ENCODE data around the gene CTXN1. TPM values are rescaled to one million over a fixed set of nuclear protein-coding genes. Genes with fewer than 3 reads are reported as not detected.

The CTXN1 gene
- total and polyA plus RNA-seq, 4 donors: 4.3 to 182 (median 87.7) TPM

DNA sequence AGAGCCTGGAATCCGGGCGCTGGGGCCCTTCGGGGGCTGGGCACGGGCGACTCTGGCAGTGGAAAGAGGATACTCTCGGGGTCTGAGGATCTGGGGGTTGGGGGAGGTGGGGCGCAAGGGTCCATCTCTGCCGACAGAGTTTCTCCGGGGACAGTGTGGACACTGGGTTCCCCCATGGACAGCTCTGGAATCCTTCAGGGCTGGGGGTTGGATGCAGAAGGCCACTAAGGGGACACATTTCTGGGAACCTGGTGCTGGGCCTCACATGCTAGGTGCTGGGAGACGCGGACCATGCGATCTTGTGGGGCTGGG lies 9.0 kb downstream of the CTXN1 start:
- no peaks in the 10 kb centered on the region for H3K9me3 ChIP-seq (ENCODE audit: control insufficient read depth, insufficient read depth, low read length)
- H3K4me1 ChIP-seq (ENCODE audit: control insufficient read depth, insufficient read depth, low read length): peaks cover 49% of the 10 kb centered on the region
- no peak for DNase-seq (ENCODE audit: low read depth in 4 of 6, low spot score in 6 of 6)
- peaks cover 47% of the 10 kb centered on the region for H3K27me3 ChIP-seq (ENCODE audit: control insufficient read depth, insufficient read depth, low read length)
- H3K36me3 ChIP-seq (ENCODE audit: control insufficient read depth, insufficient read depth, low read length): peaks cover 40% of the 10 kb centered on the region
- no peak overlapping the region for H3K4me3 ChIP-seq (ENCODE audit: low read depth, low read length)
- no peak overlapping the region for H3K27ac ChIP-seq (ENCODE audit: low read depth, low read length)
- 2% methylated on average over 12 of the region's 12 CpGs for WGBS (ENCODE audit: insufficient coverage)

DNA sequence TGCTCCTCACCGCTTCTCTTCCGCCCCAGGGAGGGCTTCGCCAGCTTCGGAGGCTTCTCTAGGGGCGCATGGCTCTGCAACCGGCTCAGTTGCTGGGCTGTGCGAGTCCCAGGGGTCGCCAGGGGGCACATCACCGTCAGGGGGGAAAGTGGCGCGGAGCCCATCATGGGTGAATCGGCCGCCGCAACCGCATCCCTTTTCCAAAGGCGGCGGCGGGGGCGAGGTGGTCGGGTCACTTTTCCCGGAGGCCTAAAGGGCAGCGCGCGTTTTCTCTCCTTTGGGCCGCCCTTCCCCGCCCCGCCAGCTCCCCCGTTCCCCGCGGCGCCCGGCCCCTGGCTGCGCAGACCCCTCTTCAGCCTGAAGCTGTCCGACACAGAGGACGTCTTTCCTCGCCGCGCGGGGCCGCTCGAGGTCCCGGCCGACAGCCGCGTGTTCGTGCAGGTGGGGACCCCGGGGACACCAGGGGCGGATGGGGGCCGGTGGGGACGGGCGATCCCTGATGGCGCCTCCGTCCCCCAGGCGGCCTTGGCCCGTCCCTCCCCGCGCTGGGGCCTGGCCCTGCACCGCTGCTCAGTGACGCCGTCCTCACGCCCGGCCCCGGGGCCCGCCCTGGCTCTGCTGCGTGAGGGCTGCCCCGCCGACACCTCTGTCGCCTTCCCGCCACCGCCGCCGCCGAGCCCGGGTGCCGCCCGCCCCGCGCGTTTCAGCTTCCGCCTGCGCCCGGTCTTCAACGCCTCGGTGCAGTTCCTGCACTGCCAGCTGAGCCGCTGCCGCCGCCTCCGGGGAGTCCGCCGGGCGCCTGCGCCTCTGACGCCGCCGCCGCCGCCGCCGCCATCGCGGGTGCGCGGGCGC lies 9.6 kb downstream of the CTXN1 start:
- Histone ChIP-seq H3K27ac (ENCODE audit: low read depth, low read length) (no peak overlapping the region), H3K4me3 (ENCODE audit: low read depth, low read length) (no peak overlapping the region)

DNA sequence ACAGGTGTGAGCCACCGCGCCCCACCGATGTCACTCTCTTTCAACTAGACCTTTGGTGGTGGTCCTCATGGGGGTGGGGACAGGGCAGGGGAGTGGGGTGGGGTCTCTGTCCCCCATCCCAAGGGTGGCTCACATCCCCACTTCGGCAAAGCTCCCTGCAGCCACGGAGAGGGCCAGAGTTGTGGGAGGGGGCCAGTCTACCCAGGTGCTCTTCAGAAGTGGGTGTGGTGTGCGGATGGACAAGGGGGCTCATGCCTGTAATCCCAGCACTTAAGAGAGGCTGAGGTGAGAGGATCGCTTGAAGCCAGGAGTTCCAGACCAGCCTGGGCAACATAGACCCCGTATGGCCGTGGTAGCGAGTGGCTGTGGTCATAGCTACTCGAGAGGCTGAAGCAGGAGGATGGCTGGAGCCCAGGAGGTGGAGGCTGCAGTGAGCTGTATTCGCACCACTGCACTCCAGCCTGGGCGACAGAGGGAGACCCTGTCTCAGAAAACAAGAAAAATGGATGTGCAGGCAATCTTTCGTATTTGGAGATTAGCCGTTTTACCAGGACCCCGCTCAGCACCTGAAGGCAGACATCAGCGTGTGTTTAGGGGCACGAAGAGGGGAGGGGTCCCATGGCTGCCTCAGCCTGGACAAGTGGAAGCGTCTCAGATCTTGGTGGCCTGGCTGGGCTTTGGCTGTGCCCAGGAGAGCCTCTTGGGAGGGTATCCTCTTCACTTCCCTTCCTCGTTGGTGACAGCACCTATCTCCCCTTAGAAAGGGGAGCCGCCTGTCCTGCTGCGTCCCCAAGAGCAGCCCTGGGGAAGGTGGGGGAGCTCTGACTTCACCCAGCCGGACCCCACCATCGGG lies 10.5 kb downstream of the CTXN1 start:
- Histone ChIP-seq H3K27ac (ENCODE audit: low read depth, low read length) (no peak overlapping the region), H3K4me3 (ENCODE audit: low read depth, low read length) (no peak overlapping the region), H3K4me1 (ENCODE audit: control insufficient read depth, insufficient read depth, low read length) (peaks cover 36% of the 10 kb centered on the region), H3K27me3 (ENCODE audit: control insufficient read depth, insufficient read depth, low read length) (peaks cover 47% of the 10 kb centered on the region), H3K36me3 (ENCODE audit: control insufficient read depth, insufficient read depth, low read length) (peaks cover 46% of the 10 kb centered on the region), H3K9me3 (ENCODE audit: control insufficient read depth, insufficient read depth, low read length) (no peaks in the 10 kb centered on the region)
- 58% methylated on average over 21 of the region's 24 CpGs for WGBS (ENCODE audit: insufficient coverage)
- DNase-seq (ENCODE audit: low read depth in 4 of 6, low spot score in 6 of 6): no peak

More for the DNA sequence above, 9.6 kb downstream of the CTXN1 start:
- under 1% methylated on average over 104 of the region's 104 CpGs for WGBS (ENCODE audit: insufficient coverage)
- Histone ChIP-seq H3K9me3 (ENCODE audit: control insufficient read depth, insufficient read depth, low read length) (no peaks in the 10 kb centered on the region), H3K4me1 (ENCODE audit: control insufficient read depth, insufficient read depth, low read length) (peaks cover 43% of the 10 kb centered on the region), H3K36me3 (ENCODE audit: control insufficient read depth, insufficient read depth, low read length) (peaks cover 40% of the 10 kb centered on the region), H3K27me3 (ENCODE audit: control insufficient read depth, insufficient read depth, low read length) (peaks cover 47% of the 10 kb centered on the region)
- DNase-seq (ENCODE audit: low read depth in 4 of 6, low spot score in 6 of 6): no peak

DNA sequence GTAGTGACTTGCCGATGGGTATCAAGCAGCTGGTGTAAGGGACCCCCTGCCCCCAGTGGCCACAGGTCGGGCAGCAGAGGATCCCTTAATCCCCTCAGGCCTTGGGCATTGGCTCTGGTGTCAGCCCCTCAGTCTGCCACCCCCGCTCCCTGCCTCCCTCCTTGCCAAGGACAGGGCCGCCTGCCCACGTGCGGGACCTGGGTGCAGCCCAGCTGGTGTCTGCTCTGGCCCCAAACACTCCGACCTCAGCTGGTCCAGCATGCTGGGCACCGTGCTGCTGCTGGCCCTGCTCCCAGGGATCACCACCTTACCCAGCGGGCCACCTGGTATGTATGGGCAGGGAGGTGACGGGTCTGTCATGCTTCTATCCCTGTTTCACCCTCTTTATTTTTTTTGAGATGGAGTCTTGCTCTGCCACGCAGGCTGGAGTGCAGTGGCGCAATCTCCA lies 11.3 kb downstream of the CTXN1 start, which contains the start of gene TGFBR3L:
Gene TGFBR3L (plus strand): TSS at position 233 of the 448 bp plus-strand sequence.
- 75% methylated on average over 9 of the region's 12 CpGs for WGBS (ENCODE audit: insufficient coverage)
- Histone ChIP-seq H3K4me1 (ENCODE audit: control insufficient read depth, insufficient read depth, low read length) (peaks cover 31% of the 10 kb centered on the region), H3K4me3 (ENCODE audit: low read depth, low read length) (no peak within 1 kb of the TSS), H3K27me3 (ENCODE audit: control insufficient read depth, insufficient read depth, low read length) (peaks cover 44% of the 10 kb centered on the region), H3K27ac (ENCODE audit: low read depth, low read length) (no peak within 1 kb of the TSS), H3K9me3 (ENCODE audit: control insufficient read depth, insufficient read depth, low read length) (no peaks in the 10 kb centered on the region), H3K36me3 (ENCODE audit: control insufficient read depth, insufficient read depth, low read length) (peaks cover 54% of the 10 kb centered on the region)
- DNase-seq (ENCODE audit: low read depth in 4 of 6, low spot score in 6 of 6): no peak

DNA sequence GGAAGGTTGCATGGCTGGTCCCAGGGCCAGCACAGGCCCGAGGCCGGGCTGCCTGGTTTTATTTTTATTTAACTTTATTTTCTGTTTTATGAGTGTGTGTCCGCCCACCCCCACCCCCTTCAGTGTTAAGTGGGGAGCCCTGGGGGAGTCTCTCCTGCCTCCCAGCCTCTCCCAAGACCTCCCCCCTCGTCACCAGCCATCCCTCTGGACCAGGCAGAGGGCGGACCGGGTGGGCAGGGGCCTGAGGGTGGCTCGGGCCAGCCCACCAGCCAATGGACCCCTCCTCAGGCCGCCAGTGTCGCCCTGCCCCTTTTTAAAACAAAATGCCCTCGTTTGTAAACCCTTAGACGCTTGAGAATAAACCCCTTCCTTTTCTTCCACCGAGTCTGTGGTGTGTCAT lies 11.8 kb downstream of the CTXN1 start:
- DNase-seq (ENCODE audit: low read depth in 4 of 6, low spot score in 6 of 6): no peak
- Histone ChIP-seq H3K27ac (ENCODE audit: low read depth, low read length) (no peak overlapping the region), H3K4me1 (ENCODE audit: control insufficient read depth, insufficient read depth, low read length) (peaks cover 26% of the 10 kb centered on the region), H3K9me3 (ENCODE audit: control insufficient read depth, insufficient read depth, low read length) (no peaks in the 10 kb centered on the region), H3K27me3 (ENCODE audit: control insufficient read depth, insufficient read depth, low read length) (peaks cover 39% of the 10 kb centered on the region), H3K36me3 (ENCODE audit: control insufficient read depth, insufficient read depth, low read length) (peaks cover 60% of the 10 kb centered on the region), H3K4me3 (ENCODE audit: low read depth, low read length) (no peak overlapping the region)
- WGBS (ENCODE audit: insufficient coverage): no CpG with 5 or more reads among the region's 12 CpGs

DNA sequence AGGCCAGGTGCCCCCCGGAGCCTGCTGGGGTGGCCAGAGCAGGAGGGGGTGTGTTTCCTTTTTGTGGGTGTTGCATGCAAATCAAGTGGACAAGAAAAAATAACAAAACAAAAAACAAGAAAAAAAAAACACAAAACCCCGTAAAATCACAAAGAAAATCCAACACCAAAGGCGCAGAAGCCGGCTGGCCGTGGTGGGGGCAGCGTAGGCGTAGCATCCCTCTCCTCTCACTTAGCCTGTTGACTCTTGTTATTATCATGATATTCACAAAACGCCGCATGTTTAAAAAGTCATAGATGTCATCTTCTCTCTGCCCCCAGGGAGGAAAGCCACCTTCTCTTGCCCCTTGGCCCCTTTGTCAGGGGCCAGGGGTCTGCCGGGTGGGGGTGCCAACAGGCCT lies 12.3 kb downstream of the CTXN1 start:
- Histone ChIP-seq H3K4me3 (ENCODE audit: low read depth, low read length) (no peak overlapping the region), H3K36me3 (ENCODE audit: control insufficient read depth, insufficient read depth, low read length) (peaks cover 64% of the 10 kb centered on the region), H3K27me3 (ENCODE audit: control insufficient read depth, insufficient read depth, low read length) (peaks cover 34% of the 10 kb centered on the region), H3K4me1 (ENCODE audit: control insufficient read depth, insufficient read depth, low read length) (peaks cover 21% of the 10 kb centered on the region), H3K27ac (ENCODE audit: low read depth, low read length) (no peak overlapping the region), H3K9me3 (ENCODE audit: control insufficient read depth, insufficient read depth, low read length) (no peaks in the 10 kb centered on the region)
- 91% methylated on average over 7 of the region's 10 CpGs for WGBS (ENCODE audit: insufficient coverage)
- no peak for DNase-seq (ENCODE audit: low read depth in 4 of 6, low spot score in 6 of 6)

DNA sequence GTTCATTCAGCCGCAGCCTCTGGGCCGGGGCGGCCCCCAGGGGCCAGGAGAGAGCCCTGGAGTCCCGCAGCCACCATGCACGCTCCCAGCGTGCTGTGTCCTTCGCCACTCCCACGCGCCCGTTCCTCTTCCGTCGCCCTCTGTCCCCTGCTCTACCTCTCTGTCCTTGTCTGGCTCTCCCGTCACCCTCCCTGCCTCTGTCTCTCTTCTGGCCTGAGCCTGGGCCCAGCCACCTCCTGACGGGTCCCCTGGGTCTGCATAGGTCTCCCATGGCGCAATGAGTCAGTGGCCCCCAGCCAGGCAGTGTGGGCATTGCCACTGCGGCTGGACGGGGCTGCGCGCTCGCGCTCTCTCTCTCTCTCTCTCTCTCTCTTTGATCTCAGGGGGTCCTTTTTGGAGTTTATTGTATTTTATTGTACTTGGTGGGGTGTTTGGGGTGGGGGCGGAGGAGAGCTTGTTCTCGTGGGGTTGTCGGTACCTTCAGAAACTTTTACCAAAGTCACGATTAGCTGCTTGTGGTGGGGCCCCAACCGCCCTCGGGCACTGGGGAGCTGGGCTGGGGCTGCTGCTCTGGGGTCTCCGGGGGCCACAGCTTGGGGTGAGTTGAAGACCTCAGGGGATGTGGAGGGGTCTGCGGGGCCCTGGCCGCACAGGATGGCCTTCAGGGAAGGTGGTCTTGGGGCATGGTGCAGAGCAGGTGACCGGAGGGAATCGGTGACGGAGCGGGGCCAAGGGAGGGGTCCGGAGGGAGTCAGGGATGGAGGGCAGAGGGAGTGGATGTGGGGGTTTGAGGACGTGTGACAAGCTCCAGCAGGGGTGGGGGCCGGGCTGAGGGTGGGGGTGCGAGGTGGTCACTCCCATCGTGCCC lies 13.0 kb downstream of the CTXN1 start:
- Histone ChIP-seq H3K4me3 (ENCODE audit: low read depth, low read length) (no peak overlapping the region), H3K9me3 (ENCODE audit: control insufficient read depth, insufficient read depth, low read length) (no peaks in the 10 kb centered on the region), H3K27ac (ENCODE audit: low read depth, low read length) (no peak overlapping the region), H3K36me3 (ENCODE audit: control insufficient read depth, insufficient read depth, low read length) (peaks cover 71% of the 10 kb centered on the region), H3K4me1 (ENCODE audit: control insufficient read depth, insufficient read depth, low read length) (peaks cover 17% of the 10 kb centered on the region), H3K27me3 (ENCODE audit: control insufficient read depth, insufficient read depth, low read length) (peaks cover 28% of the 10 kb centered on the region)
- WGBS (ENCODE audit: insufficient coverage): 92% methylated on average over 30 of the region's 39 CpGs
- no peak for DNase-seq (ENCODE audit: low read depth in 4 of 6, low spot score in 6 of 6)

DNA sequence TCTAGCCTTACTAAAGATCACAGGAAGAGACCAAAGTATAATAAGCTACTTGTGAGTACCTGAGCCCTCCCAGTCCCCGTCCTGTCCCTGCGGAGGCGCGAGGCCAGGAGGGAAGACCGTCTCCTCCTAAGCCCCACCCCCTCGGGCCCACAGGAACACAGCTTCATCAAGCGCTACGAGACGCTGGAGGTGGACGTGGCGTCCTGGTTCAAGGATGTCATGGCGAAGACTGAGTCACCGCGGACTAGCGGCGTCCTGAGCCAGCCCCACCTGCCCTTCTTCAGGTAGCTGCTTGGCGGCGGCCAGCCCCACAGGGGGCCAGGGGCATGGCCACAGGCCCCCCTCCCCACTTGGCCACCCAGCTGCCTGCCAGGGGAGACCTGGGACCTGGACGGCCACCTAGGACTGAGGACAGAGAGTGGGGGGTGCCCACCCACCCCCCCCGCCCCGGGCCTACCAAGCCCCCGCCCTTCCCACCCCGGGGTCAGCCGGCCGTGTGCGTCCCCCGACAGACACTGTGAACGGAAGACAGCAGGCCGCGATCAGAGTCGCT lies 13.7 kb downstream of the CTXN1 start:
- Histone ChIP-seq H3K4me3 (ENCODE audit: low read depth, low read length) (no peak overlapping the region), H3K4me1 (ENCODE audit: control insufficient read depth, insufficient read depth, low read length) (peaks cover 17% of the 10 kb centered on the region), H3K36me3 (ENCODE audit: control insufficient read depth, insufficient read depth, low read length) (peaks cover 79% of the 10 kb centered on the region), H3K27ac (ENCODE audit: low read depth, low read length) (no peak overlapping the region), H3K9me3 (ENCODE audit: control insufficient read depth, insufficient read depth, low read length) (no peaks in the 10 kb centered on the region), H3K27me3 (ENCODE audit: control insufficient read depth, insufficient read depth, low read length) (peaks cover 23% of the 10 kb centered on the region)
- WGBS (ENCODE audit: insufficient coverage): 92% methylated on average over 26 of the region's 31 CpGs
- DNase-seq (ENCODE audit: low read depth in 4 of 6, low spot score in 6 of 6): no peak
